HepG2 (cell line): Measurements from ENCODE around the gene KRCC1. TPM values are rescaled to one million over a fixed set of nuclear protein-coding genes. Genes with fewer than 3 reads are reported as not detected.

Experiments
- AHR ChIP-seq: IDR thresholded peaks from 2 replicates; pipeline ENCODE4 v1.6.1; 2018; ENCODE audit warnings: missing genetic modification reagents, missing compliant biosample characterization
- BCL6 ChIP-seq: IDR thresholded peaks from 2 replicates; pipeline ENCODE4 v1.6.1; 2016; ENCODE audit warnings: missing genetic modification reagents, missing compliant biosample characterization
- GFI1 ChIP-seq: sonication (generic); formaldehyde crosslinking; IDR thresholded peaks from 2 replicates; pipeline ENCODE4 v1.5.0; 2020; ENCODE audit warnings: missing genetic modification reagents, mild to moderate bottlenecking, borderline replicate concordance
- HDAC1 ChIP-seq: sonication (generic); formaldehyde crosslinking; IDR thresholded peaks from 2 replicates; pipeline ENCODE4 v1.5.1; 2020; ENCODE audit warnings: mild to moderate bottlenecking, missing genetic modification reagents
- HMG20A ChIP-seq: IDR thresholded peaks from 2 replicates; pipeline ENCODE4 v1.6.1; 2016; ENCODE audit warnings: borderline replicate concordance
- HNRNPUL1 ChIP-seq: fragments of 200-400 bp; formaldehyde crosslinking; IDR thresholded peaks from 2 replicates; pipeline ENCODE4 v1.6.1; 2017; ENCODE audit warnings: low read depth, mild to moderate bottlenecking, low read length, moderate library complexity
- JUN ChIP-seq: sonication (generic); formaldehyde crosslinking; IDR thresholded peaks from 2 replicates; pipeline ENCODE4 v1.4.0; 2020; ENCODE audit warnings: mild to moderate bottlenecking, missing genetic modification reagents
- NONO ChIP-seq, 2 experiments: fragments of 450-650 bp in 1 of 2; sonication (generic) in 1 of 2; formaldehyde crosslinking in 1 of 2; IDR thresholded peaks in 1 of 2; conservative IDR thresholded peaks in 1 of 2; 2 replicates each; pipeline versions ENCODE4 v1.6.1 to v1.8.0; 2017 to 2022; ENCODE audit warnings: mild to moderate bottlenecking in 1 of 2, missing genetic modification reagents in 1 of 2, moderate library complexity in 1 of 2
- PAF1 ChIP-seq: IDR thresholded peaks from 2 replicates; pipeline ENCODE4 v1.6.1; 2016; ENCODE audit warnings: missing genetic modification reagents, missing compliant biosample characterization
- SATB2 ChIP-seq: sonication (generic); formaldehyde crosslinking; IDR thresholded peaks from 2 replicates; pipeline ENCODE4 v1.5.0; 2020; ENCODE audit warnings: missing genetic modification reagents
- SIX4 ChIP-seq: sonication (generic); formaldehyde crosslinking; IDR thresholded peaks from 2 replicates; pipeline ENCODE4 v1.4.0; 2020; ENCODE audit warnings: missing genetic modification reagents
- SOX13 ChIP-seq, 3 experiments: fragments of 450-650 bp in 1 of 3; sonication (generic) in 1 of 3; formaldehyde crosslinking in 1 of 3; IDR thresholded peaks in 2 of 3; conservative IDR thresholded peaks in 1 of 3; 2 replicates each; pipeline versions ENCODE4 v1.5.0 to v1.6.1; 2016 to 2020; ENCODE audit warnings: antibody characterized with exemption in 1 of 3, mild to moderate bottlenecking in 1 of 3, missing compliant biosample characterization in 1 of 3, missing genetic modification reagents in 1 of 3, moderate library complexity in 1 of 3
- ZNF160 ChIP-seq: sonication (generic); formaldehyde crosslinking; IDR thresholded peaks from 2 replicates; pipeline ENCODE4 v1.8.0; 2022; ENCODE audit warnings: mild to moderate bottlenecking, inconsistent platforms, missing genetic modification reagents
- ZNF180 ChIP-seq: sonication (generic); formaldehyde crosslinking; IDR thresholded peaks from 2 replicates; pipeline ENCODE4 v1.4.0; 2020; ENCODE audit warnings: low read depth, missing genetic modification reagents, borderline replicate concordance
- ZNF260 ChIP-seq: sonication (generic); formaldehyde crosslinking; IDR thresholded peaks from 2 replicates; pipeline ENCODE4 v1.4.0; 2020; ENCODE audit warnings: missing genetic modification reagents, low read depth, mild to moderate bottlenecking, borderline replicate concordance
- ZNF510 ChIP-seq: sonication (generic); formaldehyde crosslinking; IDR thresholded peaks from 2 replicates; pipeline ENCODE4 v1.4.0; 2020; ENCODE audit warnings: low read depth, mild to moderate bottlenecking, missing genetic modification reagents
- polyA plus RNA-seq, 8 experiments: library from polyadenylated mRNA; depleted of rRNA in 3 of 8; stranded (reverse) in 7 of 8; unstranded in 1 of 8; fragments of >200 nt; fragmentation: Illumina TruSeq in 4 of 8; extraction: Trizol in 4 of 8; gene quantifications; 2 replicates each; pipeline versions ENCODE4 v1.2.1 to v1.2.3, GENCODE V29; 2011 to 2016; ENCODE audit warnings: low read depth in 4 of 8, missing spikeins in 1 of 8, mixed read lengths in 1 of 8; ENCODE audit not compliant: insufficient read depth in 1 of 8
- total RNA-seq, 5 experiments: library from RNA; depleted of rRNA; stranded (reverse); fragments of >200 nt; fragmentation: Illumina TruSeq; extraction: Trizol; gene quantifications; 2 replicates each; pipeline ENCODE4 v1.2.3, GENCODE V29; 2016; ENCODE audit warnings: low read depth in 1 of 5
- TF ChIP-seq, protein P1 (sequence below): IDR thresholded peaks from 2 replicates; pipeline ENCODE4 v1.6.1; 2018; ENCODE audit warnings: missing genetic modification reagents, mild to moderate bottlenecking, missing compliant biosample characterization
- TF ChIP-seq, protein P2 (sequence below): IDR thresholded peaks from 2 replicates; pipeline ENCODE4 v1.4.0; 2020; ENCODE audit warnings: mild to moderate bottlenecking, missing genetic modification reagents
- TF ChIP-seq, protein P3 (sequence below): sonication (generic); formaldehyde crosslinking; IDR thresholded peaks from 2 replicates; pipeline ENCODE4 v1.4.0; 2020; ENCODE audit warnings: missing genetic modification reagents
- TF ChIP-seq, protein P4 (sequence below): sonication (generic); formaldehyde crosslinking; IDR thresholded peaks from 2 replicates; pipeline ENCODE4 v1.5.0; 2020; ENCODE audit warnings: missing genetic modification reagents

The KRCC1 gene
- total and polyA plus RNA-seq, 2 of the 13 experiments (the other 11 are each of a cell fraction or from before 2014, with no cell fraction given), result 6.5 to 7.7 TPM

DNA sequence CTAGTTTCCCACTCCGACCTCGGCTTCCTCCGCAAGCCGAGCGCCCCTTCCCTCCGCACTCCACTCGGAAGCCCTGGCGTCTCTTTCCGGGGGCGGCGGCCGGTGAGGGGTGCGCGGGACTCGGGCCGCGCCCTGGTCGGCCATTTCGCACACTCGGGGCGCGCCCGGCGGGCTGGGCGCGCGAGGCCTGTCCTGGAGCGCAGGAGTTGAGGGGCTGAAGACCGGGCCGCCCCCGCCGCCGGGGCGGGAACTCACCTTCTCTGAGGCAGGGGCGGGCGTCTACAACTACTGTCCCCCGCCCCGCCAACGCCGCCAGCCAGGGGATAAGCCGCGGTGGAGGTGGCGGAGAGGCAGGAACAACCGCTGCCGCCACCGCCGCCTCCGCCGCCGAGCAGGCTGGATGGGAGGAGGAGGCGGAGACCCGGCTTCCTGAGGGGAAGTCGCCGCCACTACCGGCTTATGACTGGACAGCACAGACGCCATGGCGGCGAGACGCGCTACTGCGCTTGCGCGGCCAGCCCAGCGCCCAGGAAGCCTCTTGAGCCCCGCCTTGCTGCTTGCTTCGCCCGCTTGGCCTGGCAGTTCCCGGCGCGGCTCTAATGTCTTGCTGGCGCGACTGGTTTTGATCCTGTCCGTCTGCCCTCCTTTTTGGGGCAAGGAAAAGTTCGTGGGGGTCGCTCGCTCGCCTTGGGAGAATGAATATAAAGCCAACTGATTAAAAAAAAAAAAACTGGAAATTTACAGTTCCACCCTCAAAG, at the start of gene KRCC1 (continued):
- TF ChIP-seq, protein P1, sequence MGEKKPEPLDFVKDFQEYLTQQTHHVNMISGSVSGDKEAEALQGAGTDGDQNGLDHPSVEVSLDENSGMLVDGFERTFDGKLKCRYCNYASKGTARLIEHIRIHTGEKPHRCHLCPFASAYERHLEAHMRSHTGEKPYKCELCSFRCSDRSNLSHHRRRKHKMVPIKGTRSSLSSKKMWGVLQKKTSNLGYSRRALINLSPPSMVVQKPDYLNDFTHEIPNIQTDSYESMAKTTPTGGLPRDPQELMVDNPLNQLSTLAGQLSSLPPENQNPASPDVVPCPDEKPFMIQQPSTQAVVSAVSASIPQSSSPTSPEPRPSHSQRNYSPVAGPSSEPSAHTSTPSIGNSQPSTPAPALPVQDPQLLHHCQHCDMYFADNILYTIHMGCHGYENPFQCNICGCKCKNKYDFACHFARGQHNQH (CRISPR knock-in tag), result peak; percentile 90
- TF ChIP-seq HNRNPUL1 (peak; percentile 79; the same call in 1 of the 2 replicates), ZNF160 (CRISPR knock-in tag) (no peak), SATB2 (CRISPR knock-in tag) (0 out of 2 replicates have a peak, but pooled peaks have one; percentile 31), SOX13 (IDR thresholded peaks at IDR 0.05) (0 out of 2 replicates have a peak, but pooled peaks have one; percentile 38), SOX13 (CRISPR knock-in tag; conservative IDR thresholded peaks at IDR 0.05 in 1 of 2, IDR thresholded peaks at IDR 0.05 in 1 of 2) (peak in 1 of 2 experiments; percentile 55; a peak in 1 of 4 replicates), PAF1 (CRISPR knock-in tag) (no peak), ZNF510 (CRISPR knock-in tag) (peak; percentile 91; the same call in 1 of the 2 replicates), ZNF180 (no peak), BCL6 (CRISPR knock-in tag) (peak; percentile 51), SIX4 (CRISPR knock-in tag) (no peak), ZNF260 (CRISPR knock-in tag) (no peak), AHR (CRISPR knock-in tag) (peak; percentile 50; the same call in 1 of the 2 replicates), NONO (IDR thresholded peaks at IDR 0.05) (no peak), NONO (CRISPR knock-in tag; conservative IDR thresholded peaks at IDR 0.05) (peak; percentile 67; the same call in 1 of the 2 replicates), JUN (CRISPR knock-in tag) (peak; percentile 75; the same call in 1 of the 2 replicates), HDAC1 (peak; percentile 81), HMG20A (CRISPR knock-in tag) (no peak), GFI1 (CRISPR knock-in tag) (peak; percentile 79)
- TF ChIP-seq, protein P2, sequence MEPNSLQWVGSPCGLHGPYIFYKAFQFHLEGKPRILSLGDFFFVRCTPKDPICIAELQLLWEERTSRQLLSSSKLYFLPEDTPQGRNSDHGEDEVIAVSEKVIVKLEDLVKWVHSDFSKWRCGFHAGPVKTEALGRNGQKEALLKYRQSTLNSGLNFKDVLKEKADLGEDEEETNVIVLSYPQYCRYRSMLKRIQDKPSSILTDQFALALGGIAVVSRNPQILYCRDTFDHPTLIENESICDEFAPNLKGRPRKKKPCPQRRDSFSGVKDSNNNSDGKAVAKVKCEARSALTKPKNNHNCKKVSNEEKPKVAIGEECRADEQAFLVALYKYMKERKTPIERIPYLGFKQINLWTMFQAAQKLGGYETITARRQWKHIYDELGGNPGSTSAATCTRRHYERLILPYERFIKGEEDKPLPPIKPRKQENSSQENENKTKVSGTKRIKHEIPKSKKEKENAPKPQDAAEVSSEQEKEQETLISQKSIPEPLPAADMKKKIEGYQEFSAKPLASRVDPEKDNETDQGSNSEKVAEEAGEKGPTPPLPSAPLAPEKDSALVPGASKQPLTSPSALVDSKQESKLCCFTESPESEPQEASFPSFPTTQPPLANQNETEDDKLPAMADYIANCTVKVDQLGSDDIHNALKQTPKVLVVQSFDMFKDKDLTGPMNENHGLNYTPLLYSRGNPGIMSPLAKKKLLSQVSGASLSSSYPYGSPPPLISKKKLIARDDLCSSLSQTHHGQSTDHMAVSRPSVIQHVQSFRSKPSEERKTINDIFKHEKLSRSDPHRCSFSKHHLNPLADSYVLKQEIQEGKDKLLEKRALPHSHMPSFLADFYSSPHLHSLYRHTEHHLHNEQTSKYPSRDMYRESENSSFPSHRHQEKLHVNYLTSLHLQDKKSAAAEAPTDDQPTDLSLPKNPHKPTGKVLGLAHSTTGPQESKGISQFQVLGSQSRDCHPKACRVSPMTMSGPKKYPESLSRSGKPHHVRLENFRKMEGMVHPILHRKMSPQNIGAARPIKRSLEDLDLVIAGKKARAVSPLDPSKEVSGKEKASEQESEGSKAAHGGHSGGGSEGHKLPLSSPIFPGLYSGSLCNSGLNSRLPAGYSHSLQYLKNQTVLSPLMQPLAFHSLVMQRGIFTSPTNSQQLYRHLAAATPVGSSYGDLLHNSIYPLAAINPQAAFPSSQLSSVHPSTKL (CRISPR knock-in tag), result no peak; the same call in 1 of the 2 replicates
- TF ChIP-seq, protein P3, sequence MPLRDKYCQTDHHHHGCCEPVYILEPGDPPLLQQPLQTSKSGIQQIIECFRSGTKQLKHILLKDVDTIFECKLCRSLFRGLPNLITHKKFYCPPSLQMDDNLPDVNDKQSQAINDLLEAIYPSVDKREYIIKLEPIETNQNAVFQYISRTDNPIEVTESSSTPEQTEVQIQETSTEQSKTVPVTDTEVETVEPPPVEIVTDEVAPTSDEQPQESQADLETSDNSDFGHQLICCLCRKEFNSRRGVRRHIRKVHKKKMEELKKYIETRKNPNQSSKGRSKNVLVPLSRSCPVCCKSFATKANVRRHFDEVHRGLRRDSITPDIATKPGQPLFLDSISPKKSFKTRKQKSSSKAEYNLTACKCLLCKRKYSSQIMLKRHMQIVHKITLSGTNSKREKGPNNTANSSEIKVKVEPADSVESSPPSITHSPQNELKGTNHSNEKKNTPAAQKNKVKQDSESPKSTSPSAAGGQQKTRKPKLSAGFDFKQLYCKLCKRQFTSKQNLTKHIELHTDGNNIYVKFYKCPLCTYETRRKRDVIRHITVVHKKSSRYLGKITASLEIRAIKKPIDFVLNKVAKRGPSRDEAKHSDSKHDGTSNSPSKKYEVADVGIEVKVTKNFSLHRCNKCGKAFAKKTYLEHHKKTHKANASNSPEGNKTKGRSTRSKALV (CRISPR knock-in tag), result peak; percentile 35; the same call in 1 of the 2 replicates
- TF ChIP-seq, protein P4, sequence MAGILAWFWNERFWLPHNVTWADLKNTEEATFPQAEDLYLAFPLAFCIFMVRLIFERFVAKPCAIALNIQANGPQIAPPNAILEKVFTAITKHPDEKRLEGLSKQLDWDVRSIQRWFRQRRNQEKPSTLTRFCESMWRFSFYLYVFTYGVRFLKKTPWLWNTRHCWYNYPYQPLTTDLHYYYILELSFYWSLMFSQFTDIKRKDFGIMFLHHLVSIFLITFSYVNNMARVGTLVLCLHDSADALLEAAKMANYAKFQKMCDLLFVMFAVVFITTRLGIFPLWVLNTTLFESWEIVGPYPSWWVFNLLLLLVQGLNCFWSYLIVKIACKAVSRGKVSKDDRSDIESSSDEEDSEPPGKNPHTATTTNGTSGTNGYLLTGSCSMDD (CRISPR knock-in tag), result no peak; the same call in 1 of the 2 replicates
